Kasumi-1 (cell line): ENCODE measurements around the gene GEMIN5.
"Not testable (repeated sequence)": the region's sequence is repeated elsewhere in the genome, so short reads cannot be mapped to it uniquely, and the experiment has no call there.

Experiments used
- DNase-seq, 2 experiments: peaks; one replicate each; lab custom pipeline; 2025; lab: John Stamatoyannopoulos, UW

GEMIN5 gene, protein sequence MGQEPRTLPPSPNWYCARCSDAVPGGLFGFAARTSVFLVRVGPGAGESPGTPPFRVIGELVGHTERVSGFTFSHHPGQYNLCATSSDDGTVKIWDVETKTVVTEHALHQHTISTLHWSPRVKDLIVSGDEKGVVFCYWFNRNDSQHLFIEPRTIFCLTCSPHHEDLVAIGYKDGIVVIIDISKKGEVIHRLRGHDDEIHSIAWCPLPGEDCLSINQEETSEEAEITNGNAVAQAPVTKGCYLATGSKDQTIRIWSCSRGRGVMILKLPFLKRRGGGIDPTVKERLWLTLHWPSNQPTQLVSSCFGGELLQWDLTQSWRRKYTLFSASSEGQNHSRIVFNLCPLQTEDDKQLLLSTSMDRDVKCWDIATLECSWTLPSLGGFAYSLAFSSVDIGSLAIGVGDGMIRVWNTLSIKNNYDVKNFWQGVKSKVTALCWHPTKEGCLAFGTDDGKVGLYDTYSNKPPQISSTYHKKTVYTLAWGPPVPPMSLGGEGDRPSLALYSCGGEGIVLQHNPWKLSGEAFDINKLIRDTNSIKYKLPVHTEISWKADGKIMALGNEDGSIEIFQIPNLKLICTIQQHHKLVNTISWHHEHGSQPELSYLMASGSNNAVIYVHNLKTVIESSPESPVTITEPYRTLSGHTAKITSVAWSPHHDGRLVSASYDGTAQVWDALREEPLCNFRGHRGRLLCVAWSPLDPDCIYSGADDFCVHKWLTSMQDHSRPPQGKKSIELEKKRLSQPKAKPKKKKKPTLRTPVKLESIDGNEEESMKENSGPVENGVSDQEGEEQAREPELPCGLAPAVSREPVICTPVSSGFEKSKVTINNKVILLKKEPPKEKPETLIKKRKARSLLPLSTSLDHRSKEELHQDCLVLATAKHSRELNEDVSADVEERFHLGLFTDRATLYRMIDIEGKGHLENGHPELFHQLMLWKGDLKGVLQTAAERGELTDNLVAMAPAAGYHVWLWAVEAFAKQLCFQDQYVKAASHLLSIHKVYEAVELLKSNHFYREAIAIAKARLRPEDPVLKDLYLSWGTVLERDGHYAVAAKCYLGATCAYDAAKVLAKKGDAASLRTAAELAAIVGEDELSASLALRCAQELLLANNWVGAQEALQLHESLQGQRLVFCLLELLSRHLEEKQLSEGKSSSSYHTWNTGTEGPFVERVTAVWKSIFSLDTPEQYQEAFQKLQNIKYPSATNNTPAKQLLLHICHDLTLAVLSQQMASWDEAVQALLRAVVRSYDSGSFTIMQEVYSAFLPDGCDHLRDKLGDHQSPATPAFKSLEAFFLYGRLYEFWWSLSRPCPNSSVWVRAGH (N-terminal part only)

DNA sequence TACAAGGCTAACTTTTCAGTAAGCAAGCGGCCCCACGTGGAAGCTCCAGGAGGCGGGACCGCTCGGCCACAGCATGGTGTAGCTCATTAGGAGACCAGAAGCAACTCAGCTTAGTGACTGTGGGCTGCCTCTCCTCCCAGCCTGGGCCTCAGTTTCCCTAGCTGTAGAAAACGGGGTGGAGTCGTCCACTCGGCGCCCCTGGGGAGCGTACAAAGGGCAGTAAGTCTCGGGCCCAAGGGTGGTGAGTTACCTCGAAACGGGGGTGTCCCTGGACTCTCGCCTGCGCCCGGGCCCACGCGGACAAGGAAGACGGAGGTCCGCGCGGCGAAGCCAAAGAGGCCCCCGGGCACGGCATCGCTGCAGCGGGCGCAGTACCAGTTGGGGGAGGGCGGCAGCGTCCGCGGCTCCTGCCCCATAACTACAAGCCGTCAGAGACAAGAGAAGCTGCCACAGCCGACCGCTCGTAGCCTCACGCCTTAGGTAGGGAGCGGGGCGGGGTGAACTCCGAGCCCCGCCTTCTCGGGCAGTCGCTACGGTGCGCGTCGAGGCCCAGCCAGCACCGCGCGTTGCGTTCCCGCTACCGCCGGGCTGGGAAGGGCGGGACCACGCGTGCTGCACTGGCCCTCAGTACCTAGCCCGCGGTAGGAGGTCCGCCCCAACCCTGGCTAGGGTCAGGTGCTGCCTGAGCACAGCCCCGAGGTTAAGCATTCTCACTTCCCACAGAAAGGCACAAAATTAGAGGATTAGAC, at the start of gene GEMIN5:
Gene GEMIN5 (minus strand): TSS at position 494 of the 749 bp plus-strand sequence. CDS start 78 bp downstream, at position 416.
- peak; percentile 85 to 91 for DNase-seq

DNA sequence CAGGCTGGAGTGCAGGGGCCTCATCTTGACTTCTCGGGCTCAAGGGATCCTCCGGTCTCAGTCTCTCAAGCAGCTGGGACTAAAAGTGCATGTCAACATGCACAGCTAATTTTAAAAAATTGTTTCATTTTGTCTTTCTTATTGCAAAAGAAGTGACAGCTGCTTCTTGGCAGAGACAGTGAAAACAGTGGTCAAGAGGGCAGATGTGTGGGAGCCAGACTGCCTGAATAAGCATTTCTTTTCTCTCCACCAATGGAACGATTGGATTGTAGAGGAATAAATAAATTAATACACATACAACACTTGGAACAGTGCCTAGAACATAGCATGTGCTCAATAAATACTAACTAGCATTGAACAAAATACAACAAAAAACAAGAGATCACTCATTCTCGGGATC, 48.1 kb upstream of the GEMIN5 start:
- no peak for DNase-seq

DNA sequence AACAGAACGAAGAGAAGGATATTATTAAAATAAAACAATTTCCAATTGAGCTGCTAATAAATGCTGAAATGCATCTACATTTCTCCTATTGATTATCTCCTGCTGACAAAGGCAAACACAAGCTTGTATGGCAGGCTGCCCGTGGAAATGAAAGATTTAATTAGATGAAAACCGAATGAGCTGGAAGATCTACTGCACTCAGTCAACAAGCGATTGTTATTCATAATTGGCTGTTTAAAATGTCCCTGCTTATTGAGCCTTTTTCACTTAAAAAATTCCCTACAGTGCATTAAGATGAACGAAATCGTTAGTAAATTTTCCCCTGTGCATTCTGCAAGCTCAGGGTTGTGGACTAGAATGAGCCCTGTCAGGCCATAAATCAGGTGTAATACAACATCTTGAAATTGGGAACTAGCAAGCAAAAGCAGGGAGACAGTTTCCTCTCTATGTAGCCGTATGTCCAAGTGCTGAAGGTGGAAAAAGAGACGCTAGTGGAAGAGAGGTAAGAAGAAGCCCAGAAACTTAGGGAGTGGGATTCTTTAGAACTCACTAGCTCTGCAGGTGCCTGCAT, 47.0 kb upstream of the GEMIN5 start:
- no peak for DNase-seq

DNA sequence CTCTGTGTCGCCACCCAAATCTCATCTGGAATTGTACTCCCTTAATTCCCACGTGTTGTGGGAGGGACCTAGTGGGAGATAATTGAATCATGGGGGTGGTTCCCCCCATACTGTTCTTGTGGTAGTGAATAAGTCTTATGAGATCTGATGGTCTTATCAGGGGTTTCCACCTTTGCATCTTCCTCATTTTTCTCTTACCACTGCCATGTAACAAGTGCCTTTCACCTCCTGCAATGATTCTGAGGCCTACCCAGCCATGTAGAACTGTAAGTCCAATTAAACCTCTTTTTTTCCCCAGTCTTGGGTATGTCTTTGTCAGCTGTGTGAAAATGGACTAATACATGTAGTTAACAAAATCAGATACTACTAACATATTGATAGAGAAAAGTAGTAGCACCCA, 40.3 kb upstream of the GEMIN5 start:
- DNase-seq: not testable (repeated sequence)

DNA sequence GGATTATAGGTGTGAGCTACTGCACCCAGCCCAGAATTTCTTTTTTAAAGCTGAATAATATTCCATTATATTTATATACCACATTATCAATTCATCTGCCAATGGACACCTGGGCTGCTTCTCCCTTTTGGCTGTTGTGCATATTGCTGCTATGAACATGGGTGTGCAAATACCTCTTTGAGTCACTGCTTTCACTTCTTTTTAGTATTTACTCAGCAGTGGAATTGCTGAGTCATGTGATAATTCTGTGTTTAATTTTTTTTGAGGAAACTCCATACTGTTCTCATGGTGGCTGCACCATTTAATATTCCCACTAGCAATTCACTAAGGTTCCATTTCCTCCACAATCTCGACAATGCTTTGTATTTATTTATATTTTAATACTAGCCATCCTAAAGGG, 39.4 kb upstream of the GEMIN5 start:
- no peak for DNase-seq

DNA sequence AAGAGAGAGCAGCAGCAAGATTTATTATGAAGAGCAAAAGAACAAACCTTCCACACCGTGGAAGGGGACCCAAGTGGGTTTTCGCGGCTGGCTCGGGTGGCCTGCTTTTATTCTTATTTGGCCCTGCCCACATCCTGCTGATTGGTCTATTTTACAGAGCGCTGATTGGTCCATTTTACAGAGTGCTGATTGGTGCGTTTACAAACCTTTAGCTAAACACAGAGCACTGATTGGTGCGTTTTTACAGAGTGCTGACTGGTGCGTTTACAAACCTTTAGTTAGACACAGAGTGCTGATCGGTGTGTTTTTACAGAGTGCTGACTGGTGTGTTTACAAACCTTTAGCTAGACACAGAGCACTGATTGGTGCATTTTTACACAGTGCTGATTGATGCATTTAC, 38.1 kb upstream of the GEMIN5 start:
- not testable (repeated sequence) for DNase-seq

DNA sequence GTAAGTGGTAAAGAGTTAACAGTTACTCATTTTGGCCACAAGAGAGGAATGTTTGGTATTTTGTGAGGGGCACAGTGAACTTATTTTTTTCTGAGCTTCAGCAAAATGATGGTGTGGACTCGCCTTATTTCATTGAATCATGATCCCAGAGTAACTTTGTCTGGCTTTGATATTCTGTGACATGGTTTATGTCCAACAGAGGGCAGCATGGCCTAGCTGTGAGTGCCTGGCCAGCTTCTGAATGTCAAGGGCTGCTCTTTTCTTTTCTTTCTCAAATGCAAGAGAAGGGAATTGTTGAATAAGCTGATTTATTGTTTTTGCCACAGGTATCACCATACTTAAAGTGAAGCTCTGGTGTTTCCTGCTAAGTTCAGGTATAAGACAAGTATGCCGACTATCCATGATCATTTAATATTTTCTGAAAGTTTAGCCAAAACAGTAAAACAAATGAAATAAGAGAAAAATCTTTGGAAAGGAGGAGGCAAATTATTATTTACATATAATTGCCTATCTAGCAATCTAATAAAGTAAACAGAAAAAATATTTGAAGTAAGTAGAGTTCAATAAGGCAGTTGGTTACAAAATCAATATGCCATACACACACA, 34.6 kb upstream of the GEMIN5 start:
- DNase-seq: peak; percentile 46 to 64

DNA sequence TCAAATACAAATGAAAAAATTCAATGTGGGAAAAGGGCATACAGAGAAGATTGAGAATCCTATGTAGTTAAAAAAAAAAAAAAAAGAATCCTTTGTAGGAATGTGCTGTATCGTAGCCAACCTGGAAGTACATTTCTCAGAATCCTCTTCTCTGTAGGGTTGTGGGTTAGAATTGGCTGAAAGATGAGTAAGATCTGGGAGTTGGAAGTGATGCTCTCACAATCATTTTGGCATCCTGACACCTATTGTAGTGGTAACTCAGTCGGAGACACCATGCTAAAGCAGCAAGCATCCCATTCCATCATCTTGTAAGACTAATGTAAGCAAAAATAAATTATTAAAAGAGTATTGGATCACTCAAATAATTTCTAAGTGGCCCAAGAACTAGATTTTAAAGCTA, 33.5 kb upstream of the GEMIN5 start:
- DNase-seq: no peak

DNA sequence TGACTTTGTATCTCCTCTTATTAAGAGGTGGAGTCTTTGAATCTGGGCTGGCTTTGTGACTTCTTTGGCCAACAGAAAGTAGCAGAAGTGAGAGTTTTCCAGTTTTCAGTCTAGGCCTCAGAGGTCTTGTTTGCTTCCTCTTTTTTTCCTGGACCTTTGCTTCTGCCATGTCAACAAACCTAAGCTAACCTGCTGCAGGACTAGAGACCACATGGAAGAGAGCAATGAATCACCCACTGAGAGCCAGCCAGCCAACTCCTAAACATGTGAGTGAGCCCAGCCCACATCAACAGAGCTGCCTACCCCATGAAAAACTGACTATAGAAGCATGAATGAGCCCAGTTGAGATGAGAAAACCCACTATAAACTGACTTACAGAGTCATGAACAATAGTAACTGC, 32.7 kb upstream of the GEMIN5 start:
- no peak for DNase-seq

DNA sequence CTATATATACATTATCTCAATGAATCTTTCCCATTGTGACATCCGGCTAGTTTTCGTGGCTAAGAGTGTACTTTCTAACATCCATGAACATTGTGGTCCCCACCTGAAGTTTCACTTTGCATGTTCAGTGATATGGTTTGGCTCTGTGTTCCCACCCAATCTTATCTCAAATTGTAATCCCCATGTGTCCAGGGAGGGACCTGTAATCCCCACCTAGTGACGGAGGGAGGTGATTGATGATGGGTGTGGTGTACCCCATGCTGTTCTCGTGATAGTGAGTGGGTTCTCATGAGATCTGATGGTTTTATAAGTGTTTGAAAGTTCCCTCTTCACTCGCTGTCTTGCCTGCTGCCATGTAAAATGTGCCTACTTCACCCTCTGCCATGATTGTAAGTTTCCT, 30.9 kb upstream of the GEMIN5 start:
- DNase-seq: no peak

DNA sequence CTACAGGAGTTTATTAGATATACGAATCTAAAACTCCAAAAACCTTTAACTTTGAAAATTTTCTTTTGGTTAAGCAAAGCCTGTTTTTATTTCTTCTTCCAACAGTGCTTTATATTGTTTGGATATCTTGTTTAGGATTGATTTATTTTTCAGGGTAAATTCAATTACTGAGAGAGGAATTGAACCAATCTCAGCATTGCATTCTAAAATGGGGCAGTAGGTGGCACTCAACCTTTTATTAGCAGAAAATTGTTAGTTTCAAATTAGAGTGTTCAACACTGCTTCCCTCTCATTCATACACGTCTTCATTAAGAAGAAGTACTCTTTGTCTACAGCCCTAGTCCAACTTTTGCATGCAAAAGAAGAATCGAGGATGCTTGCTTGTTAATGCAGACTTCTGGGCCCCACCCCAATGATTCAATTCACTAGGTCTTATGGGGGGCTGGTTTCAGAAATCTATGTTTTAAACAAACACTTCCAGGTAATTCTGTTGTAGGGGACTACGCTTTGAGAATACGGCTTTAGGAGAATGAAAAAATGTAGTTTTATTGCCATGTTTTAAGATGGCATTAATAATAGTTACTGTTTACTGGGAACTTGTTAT, 29.5 kb upstream of the GEMIN5 start:
- DNase-seq: peak; percentile 19 to 31

DNA sequence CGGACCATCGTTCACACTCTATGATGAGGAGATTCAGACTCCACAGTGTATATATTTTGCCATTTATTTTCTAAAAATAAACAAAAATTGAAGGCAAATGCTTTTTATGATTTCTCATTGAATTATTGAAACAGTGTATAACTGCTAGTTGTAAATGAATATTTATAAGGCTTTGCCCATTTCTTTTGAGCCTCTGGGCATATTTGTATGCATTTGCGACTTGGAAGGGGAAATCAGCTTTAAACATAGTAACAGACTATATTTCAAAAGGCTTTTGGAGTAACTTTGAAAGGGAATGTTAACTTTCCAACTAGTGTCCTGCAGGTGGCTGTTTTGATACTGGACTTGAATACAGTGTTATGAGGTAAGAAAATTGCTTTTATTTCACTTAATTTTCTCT, 28.9 kb upstream of the GEMIN5 start:
- DNase-seq: no peak

DNA sequence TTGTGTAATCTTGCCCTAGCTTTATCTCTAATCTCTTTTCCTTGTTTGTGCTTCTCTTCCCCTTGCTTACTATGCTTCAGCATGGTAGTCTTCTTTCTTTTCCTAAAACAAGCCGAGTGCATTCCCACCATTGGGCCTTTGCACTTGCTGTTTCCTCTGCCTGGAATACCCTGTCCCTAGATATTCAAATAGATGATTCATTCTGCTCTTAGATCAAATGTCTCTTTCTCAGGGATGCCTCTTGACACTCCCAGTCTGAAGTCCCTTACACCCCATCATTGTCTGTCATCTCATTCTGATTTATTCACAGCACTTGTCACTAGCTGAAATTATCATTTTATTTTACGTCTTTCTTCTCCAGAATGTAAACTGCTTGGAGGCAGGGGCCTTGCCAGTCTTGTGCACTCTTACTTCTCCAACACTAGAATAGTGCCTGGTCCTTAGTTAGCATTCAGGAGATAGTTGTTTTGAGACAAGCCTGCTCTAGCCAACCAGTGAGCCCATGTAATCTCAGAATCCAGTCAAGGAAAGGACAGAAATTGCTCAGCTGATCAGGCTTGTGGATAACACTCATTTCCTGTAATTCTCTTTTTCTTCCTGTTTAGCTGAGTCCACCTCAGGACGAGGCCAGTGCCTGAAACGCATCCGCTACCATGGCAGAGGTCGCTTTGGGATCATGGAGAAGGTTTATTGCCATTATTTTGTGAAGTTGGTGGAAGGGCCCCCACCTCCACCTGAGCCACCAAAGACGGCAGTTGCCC, 28.2 kb upstream of the GEMIN5 start:
- DNase-seq: no peak

DNA sequence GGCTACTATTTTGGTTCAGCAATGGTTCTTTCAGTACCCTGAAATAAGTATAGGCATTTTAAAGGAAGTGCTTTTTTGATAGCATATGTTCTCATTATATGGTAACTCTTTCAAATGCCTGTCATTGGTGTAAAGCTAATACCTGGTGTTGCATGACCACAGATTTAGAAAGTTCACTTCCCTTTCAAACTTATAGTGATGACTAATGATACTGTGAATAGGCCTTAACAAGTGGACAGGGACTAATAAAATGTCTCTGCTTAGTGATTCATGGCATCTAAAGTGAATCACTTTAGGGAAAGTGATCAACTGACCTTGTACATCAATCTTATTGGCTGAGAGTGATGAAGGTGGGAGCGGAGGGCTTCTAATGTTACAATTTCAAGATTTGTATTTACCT, 24.5 kb upstream of the GEMIN5 start:
- no peak for DNase-seq

DNA sequence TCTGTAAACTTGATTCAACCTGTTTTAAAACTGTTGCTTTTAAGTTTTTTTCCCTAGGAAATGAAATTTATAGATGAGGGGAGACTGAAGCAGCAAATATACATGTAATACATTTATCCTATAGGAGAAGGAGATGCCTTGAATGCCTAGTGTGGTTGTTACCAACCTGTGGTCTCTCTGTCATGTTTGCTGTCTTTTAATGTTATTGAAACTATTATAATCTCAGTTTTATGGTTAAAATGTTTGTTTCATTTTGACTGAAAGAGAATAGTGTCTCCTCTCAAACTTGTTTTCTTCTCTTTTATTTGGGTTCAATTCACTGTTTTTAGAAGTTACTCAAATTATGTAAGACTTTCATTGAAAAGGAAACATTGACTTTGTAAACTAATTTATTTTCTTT, 18.7 kb upstream of the GEMIN5 start:
- no peak for DNase-seq

DNA sequence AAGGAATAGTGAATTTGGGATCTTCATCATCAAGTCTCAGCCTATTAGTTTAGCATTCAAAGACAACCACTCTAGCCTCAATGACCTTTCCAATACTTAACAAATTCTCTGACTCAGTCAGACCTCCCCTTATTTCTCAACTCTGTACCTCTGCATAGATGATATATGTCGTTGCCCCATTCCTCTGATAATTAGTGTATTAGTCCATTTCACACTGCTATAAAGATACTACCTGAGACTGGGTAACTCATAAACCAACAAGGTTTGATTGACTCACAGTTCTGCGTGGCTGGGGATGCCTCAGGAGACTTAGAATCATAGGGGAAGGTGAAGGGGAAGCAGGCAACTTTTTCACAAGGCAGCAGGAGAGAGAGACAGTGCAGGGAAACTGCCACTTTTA, 11.8 kb upstream of the GEMIN5 start:
- no peak for DNase-seq

DNA sequence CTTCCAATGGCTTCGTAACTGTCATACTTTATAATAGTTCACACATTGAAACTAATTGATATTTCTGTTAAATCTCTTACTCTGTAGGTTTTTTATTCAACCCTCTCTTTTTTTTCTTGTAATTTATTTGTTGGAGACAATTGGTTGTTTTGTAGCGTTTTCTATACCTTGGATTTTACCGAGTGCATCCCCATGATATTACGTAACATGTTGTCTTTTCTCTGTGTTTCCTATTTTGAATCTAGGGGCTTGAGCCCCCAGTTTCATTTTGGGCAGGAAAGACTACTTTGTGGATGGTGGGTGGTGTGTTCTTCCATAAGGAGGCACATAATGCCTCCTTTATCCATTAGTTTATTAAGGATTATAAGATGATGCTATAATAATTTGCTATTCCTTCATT, 10.3 kb upstream of the GEMIN5 start:
- DNase-seq: no peak

DNA sequence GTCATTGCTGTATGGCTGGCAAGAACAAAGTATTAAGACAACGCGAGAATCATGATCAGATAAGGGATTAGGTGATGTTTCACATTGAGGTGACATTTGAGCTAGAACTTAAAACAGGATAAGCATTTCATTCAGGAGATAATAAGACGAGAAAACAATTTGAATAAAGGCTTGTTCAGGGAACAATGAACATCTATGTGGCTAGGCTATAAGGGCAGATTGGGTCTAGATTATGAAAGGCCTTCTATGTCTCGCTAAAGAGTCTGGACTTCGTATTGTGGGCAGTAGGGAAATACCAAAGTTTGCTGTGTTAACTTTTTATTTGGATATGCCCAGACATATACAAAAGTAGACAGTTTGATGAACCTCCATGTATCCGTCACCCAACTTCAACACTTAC, 9.8 kb upstream of the GEMIN5 start:
- no peak for DNase-seq

DNA sequence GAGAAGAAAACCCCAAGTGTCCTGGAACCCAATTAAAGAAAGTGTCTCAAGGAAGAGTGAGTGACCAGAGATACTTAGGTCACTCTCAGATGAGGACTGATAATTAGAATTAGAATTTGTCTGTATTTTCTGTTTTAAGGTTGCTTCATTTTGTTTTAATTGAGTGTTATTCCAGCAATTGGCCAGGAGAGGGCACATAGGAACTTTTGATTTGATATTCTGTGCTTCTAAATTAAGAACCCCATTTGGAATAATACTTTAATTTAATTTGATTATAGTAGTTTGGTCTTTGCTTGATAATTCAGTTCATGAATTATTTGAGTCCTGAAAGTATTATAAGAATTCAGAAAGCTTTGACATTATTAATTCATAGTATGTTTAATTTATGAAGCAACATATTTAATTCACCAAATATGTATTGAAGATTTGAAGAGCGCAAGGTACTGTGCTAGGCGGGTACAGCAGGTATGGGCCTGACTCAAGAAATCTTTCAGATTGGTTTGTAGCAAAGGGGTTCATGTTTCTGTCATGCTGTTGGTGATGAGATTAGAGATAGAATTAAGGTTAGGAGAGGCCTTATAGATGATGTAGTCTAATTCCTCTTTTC, 7.8 kb upstream of the GEMIN5 start:
- peak; percentile 36 to 52 for DNase-seq
